Effector memory CD8-positive, alpha-beta T cell (primary cell): ENCODE data around the gene MTHFD1L.
"Not testable (repeated sequence)": the region's sequence is repeated elsewhere in the genome, so short reads cannot be mapped to it uniquely, and the experiment has no call there.

Source experiments
- ATAC-seq: fragments of 150-1000 bp; cut with Tn5 transposase; replicated peaks from 2 replicates; pipeline ENCODE4 v1.10.0; 2021; ENCODE audit warnings: mild to moderate bottlenecking, moderate library complexity
- DNase-seq, 3 experiments: peaks; one replicate each; pipeline ENCODE4 v3.0.0; 2021
- H3K27ac Mint-ChIP-seq, 2 donors: one replicate each; pipeline ENCODE4 v1.8.0; 2022; ENCODE audit warnings: mild to moderate bottlenecking in 2 of 2, mixed read lengths in 2 of 2, moderate library complexity in 2 of 2
- H3K27me3 Mint-ChIP-seq, 2 donors: one replicate each; pipeline ENCODE4 v1.8.0; 2022; ENCODE audit warnings: mixed read lengths in 2 of 2
- H3K36me3 Mint-ChIP-seq: one replicate; pipeline ENCODE4 v1.8.0; 2022; ENCODE audit warnings: mild to moderate bottlenecking, moderate library complexity, mixed read lengths; ENCODE audit not compliant: insufficient read depth
- H3K4me1 Mint-ChIP-seq, 2 donors: one replicate each; pipeline ENCODE4 v1.8.0; 2022; ENCODE audit warnings: low read depth in 2 of 2, mixed read lengths in 2 of 2
- H3K4me3 Mint-ChIP-seq, 2 donors: one replicate each; pipeline ENCODE4 v1.8.0; 2022; ENCODE audit warnings: mild to moderate bottlenecking in 2 of 2, mixed read lengths in 2 of 2, moderate library complexity in 2 of 2
- H3K9me3 Mint-ChIP-seq, 2 donors: one replicate each; pipeline ENCODE4 v1.8.0; 2022; ENCODE audit warnings: mixed read lengths in 2 of 2

MTHFD1L gene

GRCh38 chr6:151101161-151101815 is 235.8 kb downstream of the MTHFD1L start:
- Mint-ChIP-seq H3K4me3 (no peak overlapping the region), H3K27ac (no peak overlapping the region), H3K36me3 (no peaks in the 10 kb centered on the region), H3K27me3 (no peaks in the 10 kb centered on the region), H3K9me3 (no peaks in the 10 kb centered on the region), H3K4me1 (no peaks in the 10 kb centered on the region)
- ATAC-seq (no peak), DNase-seq (no peak)

- no peaks in the 10 kb centered on the region for H3K9me3 Mint-ChIP-seq
- H3K36me3 Mint-ChIP-seq = no peaks in the 10 kb centered on the region
- H3K4me1 Mint-ChIP-seq = no peaks in the 10 kb centered on the region
- H3K27me3 Mint-ChIP-seq = no peaks in the 10 kb centered on the region
- no peak for DNase-seq
- ATAC-seq = no peak
- H3K27ac Mint-ChIP-seq = no peak overlapping the region
- H3K4me3 Mint-ChIP-seq = no peak overlapping the region
Measured at GRCh38 chr6:151101816-151102694, 236.6 kb downstream of the MTHFD1L start.

DNA sequence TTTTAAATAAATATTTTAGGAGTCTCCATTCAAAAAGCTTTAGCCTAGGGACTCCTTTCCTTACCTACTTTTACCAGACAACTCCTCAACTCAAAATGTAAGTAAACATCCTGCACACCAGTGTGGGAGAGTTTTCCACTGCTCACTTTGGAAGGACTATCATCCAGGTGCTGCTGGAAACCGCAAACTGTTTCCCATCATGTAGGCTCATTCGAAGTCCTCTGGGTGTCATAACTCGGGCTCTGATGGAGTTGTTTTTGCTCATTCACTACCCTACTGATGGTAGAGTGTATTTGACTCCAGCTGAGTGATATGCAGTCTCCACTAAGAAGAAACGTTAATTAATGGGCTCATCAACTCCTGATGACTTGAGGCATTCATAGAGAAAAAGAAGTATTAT is 237.8 kb downstream of the MTHFD1L start:
- no peaks in the 10 kb centered on the region for H3K36me3 Mint-ChIP-seq
- no peak overlapping the region for H3K27ac Mint-ChIP-seq
- no peaks in the 10 kb centered on the region for H3K9me3 Mint-ChIP-seq
- no peak for ATAC-seq
- no peak overlapping the region for H3K4me3 Mint-ChIP-seq
- peaks cover 0 to 3% of the 10 kb centered on the region in 2 donors for H3K27me3 Mint-ChIP-seq
- no peak for DNase-seq
- no peaks in the 10 kb centered on the region for H3K4me1 Mint-ChIP-seq

DNA sequence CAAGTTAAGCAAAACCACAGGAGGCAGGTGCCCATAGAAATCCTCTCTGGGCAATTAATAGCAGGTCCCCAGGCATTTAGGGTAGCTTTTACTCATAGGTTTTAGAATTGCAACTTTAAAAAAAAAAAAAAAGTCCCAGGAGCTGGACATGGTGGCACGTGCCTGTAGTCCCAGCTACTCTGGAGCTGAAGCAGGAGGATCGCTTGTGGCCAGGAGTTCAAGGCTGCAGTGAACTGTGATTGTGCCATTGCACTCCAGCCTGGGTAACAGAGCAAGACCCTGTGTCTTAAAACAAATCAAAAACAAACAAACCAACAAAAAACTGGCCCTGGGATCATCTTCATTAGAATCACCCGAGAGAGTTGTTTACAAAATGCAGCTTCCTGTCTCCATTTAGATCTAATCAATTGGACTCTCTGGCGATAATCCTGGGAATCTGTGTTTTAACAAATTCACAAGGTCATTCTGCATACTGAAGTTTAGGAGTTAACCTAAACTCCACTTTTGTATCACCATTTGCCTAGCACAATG is 242.5 kb downstream of the MTHFD1L start:
- Mint-ChIP-seq H3K27ac (no peak overlapping the region), H3K4me1 (no peaks in the 10 kb centered on the region), H3K27me3 (peaks cover 9 to 29% of the 10 kb centered on the region in 2 donors), H3K9me3 (no peaks in the 10 kb centered on the region), H3K4me3 (no peak overlapping the region), H3K36me3 (no peaks in the 10 kb centered on the region)
- DNase-seq (no peak), ATAC-seq (no peak)

GRCh38 chr6:151108548-151108947 is 243.0 kb downstream of the MTHFD1L start:
- Mint-ChIP-seq H3K4me3 (no peak overlapping the region), H3K27me3 (peaks cover 13 to 35% of the 10 kb centered on the region in 2 donors), H3K27ac (no peak overlapping the region), H3K36me3 (no peaks in the 10 kb centered on the region), H3K9me3 (peaks cover 0 to 2% of the 10 kb centered on the region in 2 donors), H3K4me1 (no peaks in the 10 kb centered on the region)
- ATAC-seq = no peak
- no peak for DNase-seq

GRCh38 chr6:151109361-151109760 is 243.9 kb downstream of the MTHFD1L start:
- H3K27ac Mint-ChIP-seq = no peak overlapping the region
- H3K36me3 Mint-ChIP-seq = no peaks in the 10 kb centered on the region

DNA sequence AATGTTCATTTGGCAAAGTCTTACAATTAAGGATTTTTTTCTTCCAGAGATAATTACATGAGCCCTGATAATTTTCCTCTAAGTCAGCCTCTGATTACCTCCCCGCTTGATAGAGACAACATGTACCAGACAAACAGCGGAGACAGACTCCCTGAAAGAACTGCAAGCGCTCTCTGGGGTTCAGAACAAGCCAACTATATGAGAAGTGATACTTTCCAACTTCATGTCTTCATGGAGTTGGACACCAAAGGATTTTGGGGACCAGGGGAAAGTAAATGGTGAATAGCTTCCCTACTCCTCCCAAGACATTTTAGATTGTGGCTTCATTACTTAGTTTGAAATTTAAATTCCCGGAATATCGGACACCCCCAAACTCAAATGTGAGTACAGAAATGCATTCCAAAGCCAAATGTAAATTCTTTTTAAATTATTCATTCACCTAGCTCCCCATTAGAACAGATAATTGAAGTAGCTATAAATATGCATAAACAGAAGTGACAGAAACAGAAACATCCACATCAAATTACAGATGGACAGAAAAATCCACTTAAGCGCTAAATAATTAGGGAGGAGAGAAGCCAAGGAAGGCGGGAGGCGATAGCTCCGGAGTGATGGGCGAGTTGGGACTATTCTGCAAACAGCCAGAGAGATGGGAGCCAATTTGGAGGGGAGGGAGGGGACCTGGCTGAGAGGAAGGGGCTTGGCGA is 244.5 kb downstream of the MTHFD1L start:
- peaks cover 0 to 2% of the 10 kb centered on the region in 2 donors for H3K9me3 Mint-ChIP-seq
- ATAC-seq = no peak
- no peak overlapping the region for H3K27ac Mint-ChIP-seq
- no peaks in the 10 kb centered on the region for H3K36me3 Mint-ChIP-seq
- peaks cover 13 to 36% of the 10 kb centered on the region in 2 donors for H3K27me3 Mint-ChIP-seq
- no peaks in the 10 kb centered on the region for H3K4me1 Mint-ChIP-seq
- no peak overlapping the region for H3K4me3 Mint-ChIP-seq
- DNase-seq = no peak

More at GRCh38 chr6:151109361-151109760, 243.9 kb downstream of the MTHFD1L start:
- DNase-seq (no peak), ATAC-seq (no peak)
- Mint-ChIP-seq H3K4me3 (no peak overlapping the region), H3K4me1 (no peaks in the 10 kb centered on the region), H3K27me3 (peaks cover 13 to 36% of the 10 kb centered on the region in 2 donors), H3K9me3 (peaks cover 0 to 2% of the 10 kb centered on the region in 2 donors)

- no peak for ATAC-seq
- Mint-ChIP-seq H3K4me3 (no peak overlapping the region), H3K27ac (no peak overlapping the region), H3K4me1 (no peaks in the 10 kb centered on the region), H3K36me3 (no peaks in the 10 kb centered on the region), H3K9me3 (peaks cover 0 to 2% of the 10 kb centered on the region in 2 donors), H3K27me3 (peaks cover 13 to 36% of the 10 kb centered on the region in 2 donors)
- DNase-seq = no peak
Measured at GRCh38 chr6:151110576-151110905, 245.0 kb downstream of the MTHFD1L start.

GRCh38 chr6:151111670-151112069 is 246.2 kb downstream of the MTHFD1L start:
- H3K36me3 Mint-ChIP-seq = no peaks in the 10 kb centered on the region

DNA sequence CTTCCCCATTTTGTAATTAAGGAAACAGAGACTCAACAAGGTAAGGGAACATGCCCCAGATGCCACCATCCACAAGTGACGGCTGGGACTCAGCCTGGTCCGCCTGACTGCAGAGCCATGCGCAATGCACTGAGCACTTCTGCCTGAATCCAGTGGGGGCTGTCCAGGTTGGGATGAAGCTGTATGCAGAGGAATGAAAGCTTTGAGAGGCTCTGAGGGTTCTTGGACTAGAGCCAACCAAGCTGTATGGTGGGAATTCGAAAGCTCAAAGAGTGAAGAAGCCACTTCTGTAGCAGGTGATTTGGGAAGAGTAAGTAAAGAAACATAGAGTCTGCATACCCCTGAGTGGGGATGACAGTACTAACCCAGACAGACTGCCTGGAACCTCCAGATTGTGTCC is 246.6 kb downstream of the MTHFD1L start:
- Mint-ChIP-seq H3K27ac (no peak overlapping the region), H3K27me3 (peaks cover 13 to 46% of the 10 kb centered on the region in 2 donors), H3K36me3 (no peaks in the 10 kb centered on the region), H3K9me3 (peaks cover 0 to 2% of the 10 kb centered on the region in 2 donors), H3K4me1 (no peaks in the 10 kb centered on the region), H3K4me3 (no peak overlapping the region)
- ATAC-seq (no peak), DNase-seq (no peak)

More at GRCh38 chr6:151111670-151112069, 246.2 kb downstream of the MTHFD1L start:
- H3K27ac Mint-ChIP-seq = no peak overlapping the region
- no peaks in the 10 kb centered on the region for H3K4me1 Mint-ChIP-seq
- H3K9me3 Mint-ChIP-seq = peaks cover 0 to 2% of the 10 kb centered on the region in 2 donors
- DNase-seq = no peak
- H3K27me3 Mint-ChIP-seq = peaks cover 13 to 45% of the 10 kb centered on the region in 2 donors
- ATAC-seq = no peak
- no peak overlapping the region for H3K4me3 Mint-ChIP-seq

DNA sequence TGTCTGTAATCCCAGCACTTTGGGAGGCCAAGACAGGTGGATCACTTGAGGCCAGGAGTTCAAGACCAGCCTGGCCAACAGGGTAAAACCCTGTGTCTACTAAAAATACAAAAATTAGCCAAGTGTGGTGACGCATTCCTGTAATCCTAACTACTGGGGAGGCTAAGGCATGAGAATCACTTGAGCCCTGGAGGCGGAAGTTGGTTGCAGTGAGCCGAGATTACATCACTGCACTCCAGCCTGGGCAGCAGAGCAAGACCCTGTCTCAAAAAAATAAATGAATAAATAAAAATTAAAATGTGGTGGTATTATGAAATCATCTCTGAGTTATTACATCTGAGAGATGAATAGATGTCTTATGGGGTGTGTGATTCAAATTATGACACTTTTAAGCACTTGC is 247.4 kb downstream of the MTHFD1L start:
- not testable (repeated sequence) for H3K36me3 Mint-ChIP-seq, DNase-seq, ATAC-seq, H3K4me1 Mint-ChIP-seq, H3K27ac Mint-ChIP-seq, H3K9me3 Mint-ChIP-seq, H3K4me3 Mint-ChIP-seq
- peaks cover 13 to 46% of the 10 kb centered on the region in 2 donors for H3K27me3 Mint-ChIP-seq

GRCh38 chr6:151113641-151114040 is 248.1 kb downstream of the MTHFD1L start:
- Mint-ChIP-seq H3K27ac (no peak overlapping the region), H3K9me3 (peaks cover 0 to 2% of the 10 kb centered on the region in 2 donors), H3K27me3 (peaks cover 13 to 39% of the 10 kb centered on the region in 2 donors), H3K36me3 (no peaks in the 10 kb centered on the region), H3K4me1 (peaks cover 0 to 5% of the 10 kb centered on the region in 2 donors), H3K4me3 (no peak overlapping the region)
- no peak for ATAC-seq
- no peak for DNase-seq

- ATAC-seq (no peak), DNase-seq (no peak)
- Mint-ChIP-seq H3K27ac (no peak overlapping the region), H3K36me3 (no peaks in the 10 kb centered on the region), H3K27me3 (peaks cover 0 to 16% of the 10 kb centered on the region in 2 donors), H3K4me1 (peaks cover 0 to 5% of the 10 kb centered on the region in 2 donors), H3K9me3 (no peaks in the 10 kb centered on the region), H3K4me3 (no peak overlapping the region)
Measured at GRCh38 chr6:151118461-151119123, 253.1 kb downstream of the MTHFD1L start.
